ENCODE data around the gene NUP93.
"Not testable (repeated sequence)": the region's sequence is repeated elsewhere in the genome, so short reads cannot be mapped to it uniquely, and the experiment has no call there.

Gene NUP93

GRCh38 chr16:56787167-56787566, 57.2 kb downstream of the NUP93 start:
- Histone ChIP-seq H3K9ac (ENCODE audit: low read depth in 1 of 2, low read length in 2 of 2) (no peak overlapping the region), H3K9me3 (ENCODE audit: control insufficient read depth in 2 of 2, low read length in 2 of 2) (no peaks in the 10 kb centered on the region), H3K27me3 (ENCODE audit: control insufficient read depth in 2 of 2, insufficient read depth in 2 of 2, low read length in 2 of 2) (no peaks in the 10 kb centered on the region), H3K27ac (ENCODE audit: low read depth in 2 of 2, low read length in 2 of 2) (no peak overlapping the region), H3K4me1 (ENCODE audit: control insufficient read depth in 2 of 2, insufficient read depth in 2 of 2, low read length in 2 of 2) (no peaks in the 10 kb centered on the region), H3K36me3 (ENCODE audit: control insufficient read depth in 2 of 2, insufficient read depth in 2 of 2, low read length in 2 of 2) (no peaks in the 10 kb centered on the region), H3K4me3 (ENCODE audit: low read length in 2 of 2) (no peak overlapping the region)

- H3K36me3 ChIP-seq (ENCODE audit: control insufficient read depth in 2 of 2, insufficient read depth in 2 of 2, low read length in 2 of 2): no peaks in the 10 kb centered on the region
- H3K9me3 ChIP-seq (ENCODE audit: control insufficient read depth in 2 of 2, low read length in 2 of 2): no peaks in the 10 kb centered on the region
- no peaks in the 10 kb centered on the region for H3K4me1 ChIP-seq (ENCODE audit: control insufficient read depth in 2 of 2, insufficient read depth in 2 of 2, low read length in 2 of 2)
- no peak overlapping the region for H3K27ac ChIP-seq (ENCODE audit: low read depth in 2 of 2, low read length in 2 of 2)
- H3K9ac ChIP-seq (ENCODE audit: low read depth in 1 of 2, low read length in 2 of 2): no peak overlapping the region
- H3K27me3 ChIP-seq (ENCODE audit: control insufficient read depth in 2 of 2, insufficient read depth in 2 of 2, low read length in 2 of 2): no peaks in the 10 kb centered on the region
- H3K4me3 ChIP-seq (ENCODE audit: low read length in 2 of 2): no peak overlapping the region
These were observed 58.5 kb downstream of the NUP93 start for GRCh38 chr16:56788435-56788834.

GRCh38 chr16:56789360-56789759, 59.4 kb downstream of the NUP93 start:
- Histone ChIP-seq H3K4me3 (ENCODE audit: low read length in 2 of 2) (no peak overlapping the region), H3K36me3 (ENCODE audit: control insufficient read depth in 2 of 2, insufficient read depth in 2 of 2, low read length in 2 of 2) (no peaks in the 10 kb centered on the region), H3K9ac (ENCODE audit: low read depth in 1 of 2, low read length in 2 of 2) (no peak overlapping the region), H3K27me3 (ENCODE audit: control insufficient read depth in 2 of 2, insufficient read depth in 2 of 2, low read length in 2 of 2) (no peaks in the 10 kb centered on the region), H3K27ac (ENCODE audit: low read depth in 2 of 2, low read length in 2 of 2) (no peak overlapping the region), H3K4me1 (ENCODE audit: control insufficient read depth in 2 of 2, insufficient read depth in 2 of 2, low read length in 2 of 2) (no peaks in the 10 kb centered on the region), H3K9me3 (ENCODE audit: control insufficient read depth in 2 of 2, low read length in 2 of 2) (no peaks in the 10 kb centered on the region)

- Histone ChIP-seq H3K9ac (ENCODE audit: low read depth in 1 of 2, low read length in 2 of 2) (no peak overlapping the region), H3K4me1 (ENCODE audit: control insufficient read depth in 2 of 2, insufficient read depth in 2 of 2, low read length in 2 of 2) (no peaks in the 10 kb centered on the region), H3K9me3 (ENCODE audit: control insufficient read depth in 2 of 2, low read length in 2 of 2) (no peaks in the 10 kb centered on the region), H3K4me3 (ENCODE audit: low read length in 2 of 2) (no peak overlapping the region), H3K27me3 (ENCODE audit: control insufficient read depth in 2 of 2, insufficient read depth in 2 of 2, low read length in 2 of 2) (no peaks in the 10 kb centered on the region), H3K27ac (ENCODE audit: low read depth in 2 of 2, low read length in 2 of 2) (no peak overlapping the region), H3K36me3 (ENCODE audit: control insufficient read depth in 2 of 2, insufficient read depth in 2 of 2, low read length in 2 of 2) (no peaks in the 10 kb centered on the region)
These were observed 63.0 kb downstream of the NUP93 start for GRCh38 chr16:56792967-56793366.

GRCh38 chr16:56793492-56793891, 63.6 kb downstream of the NUP93 start:
- Histone ChIP-seq H3K4me3 (ENCODE audit: low read length in 2 of 2) (no peak overlapping the region), H3K27me3 (ENCODE audit: control insufficient read depth in 2 of 2, insufficient read depth in 2 of 2, low read length in 2 of 2) (no peaks in the 10 kb centered on the region), H3K9ac (ENCODE audit: low read depth in 1 of 2, low read length in 2 of 2) (no peak overlapping the region), H3K27ac (ENCODE audit: low read depth in 2 of 2, low read length in 2 of 2) (no peak overlapping the region), H3K4me1 (ENCODE audit: control insufficient read depth in 2 of 2, insufficient read depth in 2 of 2, low read length in 2 of 2) (no peaks in the 10 kb centered on the region), H3K9me3 (ENCODE audit: control insufficient read depth in 2 of 2, low read length in 2 of 2) (no peaks in the 10 kb centered on the region), H3K36me3 (ENCODE audit: control insufficient read depth in 2 of 2, insufficient read depth in 2 of 2, low read length in 2 of 2) (no peaks in the 10 kb centered on the region)

- Histone ChIP-seq H3K36me3 (ENCODE audit: control insufficient read depth in 2 of 2, insufficient read depth in 2 of 2, low read length in 2 of 2) (no peaks in the 10 kb centered on the region), H3K27me3 (ENCODE audit: control insufficient read depth in 2 of 2, insufficient read depth in 2 of 2, low read length in 2 of 2) (no peaks in the 10 kb centered on the region), H3K4me1 (ENCODE audit: control insufficient read depth in 2 of 2, insufficient read depth in 2 of 2, low read length in 2 of 2) (no peaks in the 10 kb centered on the region), H3K9me3 (ENCODE audit: control insufficient read depth in 2 of 2, low read length in 2 of 2) (no peaks in the 10 kb centered on the region), H3K4me3 (ENCODE audit: low read length in 2 of 2) (no peak overlapping the region), H3K27ac (ENCODE audit: low read depth in 2 of 2, low read length in 2 of 2) (no peak overlapping the region), H3K9ac (ENCODE audit: low read depth in 1 of 2, low read length in 2 of 2) (no peak overlapping the region)
These were observed 65.1 kb downstream of the NUP93 start for GRCh38 chr16:56795011-56795410.

- H3K27ac ChIP-seq (ENCODE audit: low read depth in 2 of 2, low read length in 2 of 2); H3K9ac ChIP-seq (ENCODE audit: low read depth in 1 of 2, low read length in 2 of 2); H3K4me1 ChIP-seq (ENCODE audit: control insufficient read depth in 2 of 2, insufficient read depth in 2 of 2, low read length in 2 of 2); H3K4me3 ChIP-seq (ENCODE audit: low read length in 2 of 2); H3K36me3 ChIP-seq (ENCODE audit: control insufficient read depth in 2 of 2, insufficient read depth in 2 of 2, low read length in 2 of 2); H3K9me3 ChIP-seq (ENCODE audit: control insufficient read depth in 2 of 2, low read length in 2 of 2); H3K27me3 ChIP-seq (ENCODE audit: control insufficient read depth in 2 of 2, insufficient read depth in 2 of 2, low read length in 2 of 2): not testable (repeated sequence)
These were observed 67.1 kb downstream of the NUP93 start for GRCh38 chr16:56797038-56797437.

GRCh38 chr16:56797861-56798260, 67.9 kb downstream of the NUP93 start:
- Histone ChIP-seq H3K4me1 (ENCODE audit: control insufficient read depth in 2 of 2, insufficient read depth in 2 of 2, low read length in 2 of 2) (no peaks in the 10 kb centered on the region), H3K36me3 (ENCODE audit: control insufficient read depth in 2 of 2, insufficient read depth in 2 of 2, low read length in 2 of 2) (no peaks in the 10 kb centered on the region), H3K9ac (ENCODE audit: low read depth in 1 of 2, low read length in 2 of 2) (no peak overlapping the region), H3K4me3 (ENCODE audit: low read length in 2 of 2) (no peak overlapping the region), H3K9me3 (ENCODE audit: control insufficient read depth in 2 of 2, low read length in 2 of 2) (no peaks in the 10 kb centered on the region), H3K27me3 (ENCODE audit: control insufficient read depth in 2 of 2, insufficient read depth in 2 of 2, low read length in 2 of 2) (no peaks in the 10 kb centered on the region), H3K27ac (ENCODE audit: low read depth in 2 of 2, low read length in 2 of 2) (no peak overlapping the region)

GRCh38 chr16:56798955-56799354, 69.0 kb downstream of the NUP93 start:
- H3K9ac ChIP-seq (ENCODE audit: low read depth in 1 of 2, low read length in 2 of 2): no peak overlapping the region
- peaks cover 0 to 1% of the 10 kb centered on the region in 2 donors for H3K36me3 ChIP-seq (ENCODE audit: control insufficient read depth in 2 of 2, insufficient read depth in 2 of 2, low read length in 2 of 2)
- no peak overlapping the region for H3K27ac ChIP-seq (ENCODE audit: low read depth in 2 of 2, low read length in 2 of 2)
- H3K9me3 ChIP-seq (ENCODE audit: control insufficient read depth in 2 of 2, low read length in 2 of 2): no peaks in the 10 kb centered on the region
- no peaks in the 10 kb centered on the region for H3K4me1 ChIP-seq (ENCODE audit: control insufficient read depth in 2 of 2, insufficient read depth in 2 of 2, low read length in 2 of 2)
- no peaks in the 10 kb centered on the region for H3K27me3 ChIP-seq (ENCODE audit: control insufficient read depth in 2 of 2, insufficient read depth in 2 of 2, low read length in 2 of 2)
- no peak overlapping the region for H3K4me3 ChIP-seq (ENCODE audit: low read length in 2 of 2)

GRCh38 chr16:56800355-56800754, 70.4 kb downstream of the NUP93 start:
- Histone ChIP-seq H3K4me1 (ENCODE audit: control insufficient read depth in 2 of 2, insufficient read depth in 2 of 2, low read length in 2 of 2) (no peaks in the 10 kb centered on the region), H3K9me3 (ENCODE audit: control insufficient read depth in 2 of 2, low read length in 2 of 2) (no peaks in the 10 kb centered on the region), H3K36me3 (ENCODE audit: control insufficient read depth in 2 of 2, insufficient read depth in 2 of 2, low read length in 2 of 2) (peaks cover 0 to 6% of the 10 kb centered on the region in 2 donors), H3K27ac (ENCODE audit: low read depth in 2 of 2, low read length in 2 of 2) (no peak overlapping the region), H3K27me3 (ENCODE audit: control insufficient read depth in 2 of 2, insufficient read depth in 2 of 2, low read length in 2 of 2) (no peaks in the 10 kb centered on the region), H3K9ac (ENCODE audit: low read depth in 1 of 2, low read length in 2 of 2) (no peak overlapping the region), H3K4me3 (ENCODE audit: low read length in 2 of 2) (no peak overlapping the region)

GRCh38 chr16:56801762-56802161, 71.8 kb downstream of the NUP93 start:
- H3K27ac ChIP-seq (ENCODE audit: low read depth in 2 of 2, low read length in 2 of 2): no peak overlapping the region
- H3K4me1 ChIP-seq (ENCODE audit: control insufficient read depth in 2 of 2, insufficient read depth in 2 of 2, low read length in 2 of 2): no peaks in the 10 kb centered on the region
- no peak overlapping the region for H3K4me3 ChIP-seq (ENCODE audit: low read length in 2 of 2)
- no peaks in the 10 kb centered on the region for H3K9me3 ChIP-seq (ENCODE audit: control insufficient read depth in 2 of 2, low read length in 2 of 2)
- H3K36me3 ChIP-seq (ENCODE audit: control insufficient read depth in 2 of 2, insufficient read depth in 2 of 2, low read length in 2 of 2): peaks cover 0 to 20% of the 10 kb centered on the region in 2 donors
- no peaks in the 10 kb centered on the region for H3K27me3 ChIP-seq (ENCODE audit: control insufficient read depth in 2 of 2, insufficient read depth in 2 of 2, low read length in 2 of 2)
- H3K9ac ChIP-seq (ENCODE audit: low read depth in 1 of 2, low read length in 2 of 2): no peak overlapping the region

All from mucosa of rectum (tissue), 2 donors.